Liver (tissue), 9 donors: Measurements from ENCODE around the gene ADISSP. TPM values are rescaled to one million over a fixed set of nuclear protein-coding genes. Genes with fewer than 3 reads are reported as not detected.

Source experiments
- DNase-seq: peaks from one replicate; pipeline ENCODE4 v3.0.0-alpha.2; 2017; ENCODE audit warnings: low spot score
- H3K27ac ChIP-seq, 2 donors: one replicate each; pipeline ENCODE4 v1.7.0; 2013; ENCODE audit warnings: inconsistent platforms in 2 of 2, low read length in 2 of 2, control low read depth in 1 of 2, low read depth in 1 of 2, mild to moderate bottlenecking in 1 of 2
- H3K27me3 ChIP-seq, 4 donors: one replicate each; pipeline versions ENCODE4 v1.6.1 to v1.7.0; 2013; ENCODE audit warnings: low read length in 3 of 4, inconsistent platforms in 1 of 4, mild to moderate bottlenecking in 1 of 4, moderate library complexity in 1 of 4; ENCODE audit not compliant: control insufficient read depth in 4 of 4, insufficient read depth in 4 of 4
- H3K36me3 ChIP-seq, 4 donors: one replicate each; pipeline versions ENCODE4 v1.6.1 to v1.7.0; 2013; ENCODE audit warnings: low read length in 3 of 4, mild to moderate bottlenecking in 3 of 4, low read depth in 1 of 4, moderate library complexity in 1 of 4; ENCODE audit not compliant: control insufficient read depth in 4 of 4, insufficient read depth in 3 of 4
- H3K4me1 ChIP-seq, 4 donors: one replicate each; pipeline versions ENCODE4 v1.6.1 to v1.7.0; 2013; ENCODE audit warnings: low read length in 3 of 4, mild to moderate bottlenecking in 3 of 4, moderate library complexity in 1 of 4; ENCODE audit not compliant: control insufficient read depth in 4 of 4, insufficient read depth in 4 of 4
- H3K4me3 ChIP-seq, 3 donors: one replicate each; pipeline versions ENCODE4 v1.6.1 to v1.7.0; 2013; ENCODE audit warnings: low read length in 3 of 3, control low read depth in 1 of 3, low read depth in 1 of 3, mild to moderate bottlenecking in 1 of 3
- H3K9ac ChIP-seq, 2 donors: one replicate each; pipeline ENCODE4 v1.7.0; 2013; ENCODE audit warnings: low read length in 2 of 2, mild to moderate bottlenecking in 2 of 2, moderate library complexity in 2 of 2, control low read depth in 1 of 2, low read depth in 1 of 2
- H3K9me3 ChIP-seq, 4 donors: one replicate each; pipeline versions ENCODE4 v1.6.1 to v1.7.0; 2013; ENCODE audit warnings: low read length in 3 of 4; ENCODE audit not compliant: control insufficient read depth in 4 of 4
- EGR1 ChIP-seq, 2 donors: IDR thresholded peaks; 2 replicates each; pipeline ENCODE4 v1.6.1; 2016 to 2018; ENCODE audit warnings: antibody characterized with exemption in 2 of 2, low read depth in 2 of 2
- FOXA1 ChIP-seq: IDR thresholded peaks from 2 replicates; pipeline ENCODE4 v1.6.1; 2016; ENCODE audit warnings: antibody characterized with exemption
- FOXA2 ChIP-seq: IDR thresholded peaks from 2 replicates; pipeline ENCODE4 v1.6.1; 2016; ENCODE audit warnings: antibody characterized with exemption
- HNF4A ChIP-seq, 2 donors: conservative IDR thresholded peaks; 2 replicates each; pipeline ENCODE4 v1.6.1; 2016; ENCODE audit warnings: antibody characterized with exemption in 2 of 2, mild to moderate bottlenecking in 2 of 2
- HNF4G ChIP-seq: IDR thresholded peaks from 2 replicates; pipeline ENCODE4 v1.6.1; 2016; ENCODE audit warnings: antibody characterized with exemption
- NR2F2 ChIP-seq: IDR thresholded peaks from 2 replicates; pipeline ENCODE4 v1.6.1; 2016; ENCODE audit warnings: antibody characterized with exemption
- RAD21 ChIP-seq, 2 donors: IDR thresholded peaks; 2 replicates each; pipeline ENCODE4 v1.6.1; 2016; ENCODE audit warnings: antibody characterized with exemption in 2 of 2, mild to moderate bottlenecking in 2 of 2
- RXRA ChIP-seq, 2 donors: IDR thresholded peaks; 2 replicates each; pipeline ENCODE4 v1.6.1; 2017 to 2018; ENCODE audit warnings: antibody characterized with exemption in 2 of 2, mild to moderate bottlenecking in 1 of 2
- TAF1 ChIP-seq: conservative IDR thresholded peaks from 2 replicates; pipeline ENCODE4 v1.6.1; 2016; ENCODE audit warnings: antibody characterized with exemption, mild to moderate bottlenecking
- YY1 ChIP-seq: IDR thresholded peaks from 2 replicates; pipeline ENCODE4 v1.6.1; 2016; ENCODE audit warnings: antibody characterized with exemption, mild to moderate bottlenecking
- WGBS: extraction: QIAGEN DNeasy Blood & Tissue Kit; methylation state at CpG from one replicate; pipeline ENCODE4 v1.1.7; 2013; 5-methylcytosine and 5-hydroxymethylcytosine counted together
- polyA plus RNA-seq, 2 donors: library from polyadenylated mRNA; stranded (reverse) in 1 of 2; unstranded in 1 of 2; fragments of 200-250 nt in 1 of 2; fragments of >200 nt in 1 of 2; fragmentation: Nextera tagmentation in 1 of 2; extraction: Ambion mirVana in 1 of 2; gene quantifications; one replicate each; pipeline versions ENCODE4 v1.2.1 to v1.2.3, GENCODE V29; 2013 to 2015
- total RNA-seq, 2 donors: library from RNA; depleted of rRNA; stranded (reverse); fragments of >200 nt; gene quantifications; one replicate each; pipeline ENCODE4 v1.2.3, GENCODE V29; 2014
- TF ChIP-seq, protein P1 (sequence below): IDR thresholded peaks from 2 replicates; pipeline ENCODE4 v1.6.1; 2016; ENCODE audit warnings: antibody characterized with exemption, mild to moderate bottlenecking
- TF ChIP-seq, protein P2 (sequence below): IDR thresholded peaks from 2 replicates; pipeline ENCODE4 v1.6.1; 2016; ENCODE audit warnings: antibody characterized with exemption
- TF ChIP-seq, protein P3 (sequence below): IDR thresholded peaks from 2 replicates; pipeline ENCODE4 v1.6.1; 2016; ENCODE audit warnings: antibody characterized with exemption
- TF ChIP-seq, protein P4 (sequence below): fragments of 150-350 bp; IDR thresholded peaks from 2 replicates; pipeline ENCODE4 v1.5.1; 2017; ENCODE audit warnings: improper control_type of control experiment, low read depth, low read length; ENCODE audit not compliant: missing input control
- donor health status: healthy.
- donor health status: healthy.
- donor health status: healthy.
- donor health status: healthy.
- donor health status: healthy.

The ADISSP gene
- total and polyA plus RNA-seq, 4 donors = 3.8 to 27.3 (median 10.4) TPM

DNA sequence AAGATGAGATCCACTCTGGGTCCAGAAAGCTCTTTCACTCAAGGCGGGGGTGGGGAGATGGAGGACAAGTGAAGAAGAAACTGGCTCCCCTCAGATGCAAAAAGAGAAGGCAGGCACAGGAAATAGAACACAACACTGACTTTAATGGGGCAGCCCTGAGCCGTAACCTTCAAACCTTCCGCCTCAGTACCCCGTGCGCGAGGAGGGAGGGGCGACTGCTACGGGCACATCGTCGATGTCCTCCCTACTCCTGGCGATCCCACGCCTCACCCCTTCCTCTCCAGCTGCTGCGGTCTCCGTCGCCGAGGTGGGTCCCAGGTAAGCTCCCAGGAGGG is 9.8 kb upstream of the ADISSP start:
- peaks cover 11 to 27% (median 20%) of the 10 kb centered on the region in 4 donors for H3K4me1 ChIP-seq
- peak overlapping the region in 1 of 3 donors; percentile 49 for H3K4me3 ChIP-seq
- no peaks in the 10 kb centered on the region for H3K27me3 ChIP-seq
- TF ChIP-seq RAD21 (IDR thresholded peaks at IDR 0.05) = no peak
- TF ChIP-seq, protein P1, sequence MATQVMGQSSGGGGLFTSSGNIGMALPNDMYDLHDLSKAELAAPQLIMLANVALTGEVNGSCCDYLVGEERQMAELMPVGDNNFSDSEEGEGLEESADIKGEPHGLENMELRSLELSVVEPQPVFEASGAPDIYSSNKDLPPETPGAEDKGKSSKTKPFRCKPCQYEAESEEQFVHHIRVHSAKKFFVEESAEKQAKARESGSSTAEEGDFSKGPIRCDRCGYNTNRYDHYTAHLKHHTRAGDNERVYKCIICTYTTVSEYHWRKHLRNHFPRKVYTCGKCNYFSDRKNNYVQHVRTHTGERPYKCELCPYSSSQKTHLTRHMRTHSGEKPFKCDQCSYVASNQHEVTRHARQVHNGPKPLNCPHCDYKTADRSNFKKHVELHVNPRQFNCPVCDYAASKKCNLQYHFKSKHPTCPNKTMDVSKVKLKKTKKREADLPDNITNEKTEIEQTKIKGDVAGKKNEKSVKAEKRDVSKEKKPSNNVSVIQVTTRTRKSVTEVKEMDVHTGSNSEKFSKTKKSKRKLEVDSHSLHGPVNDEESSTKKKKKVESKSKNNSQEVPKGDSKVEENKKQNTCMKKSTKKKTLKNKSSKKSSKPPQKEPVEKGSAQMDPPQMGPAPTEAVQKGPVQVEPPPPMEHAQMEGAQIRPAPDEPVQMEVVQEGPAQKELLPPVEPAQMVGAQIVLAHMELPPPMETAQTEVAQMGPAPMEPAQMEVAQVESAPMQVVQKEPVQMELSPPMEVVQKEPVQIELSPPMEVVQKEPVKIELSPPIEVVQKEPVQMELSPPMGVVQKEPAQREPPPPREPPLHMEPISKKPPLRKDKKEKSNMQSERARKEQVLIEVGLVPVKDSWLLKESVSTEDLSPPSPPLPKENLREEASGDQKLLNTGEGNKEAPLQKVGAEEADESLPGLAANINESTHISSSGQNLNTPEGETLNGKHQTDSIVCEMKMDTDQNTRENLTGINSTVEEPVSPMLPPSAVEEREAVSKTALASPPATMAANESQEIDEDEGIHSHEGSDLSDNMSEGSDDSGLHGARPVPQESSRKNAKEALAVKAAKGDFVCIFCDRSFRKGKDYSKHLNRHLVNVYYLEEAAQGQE = no peak
- TF ChIP-seq, protein P2, sequence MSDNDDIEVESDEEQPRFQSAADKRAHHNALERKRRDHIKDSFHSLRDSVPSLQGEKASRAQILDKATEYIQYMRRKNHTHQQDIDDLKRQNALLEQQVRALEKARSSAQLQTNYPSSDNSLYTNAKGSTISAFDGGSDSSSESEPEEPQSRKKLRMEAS = no peak
- no peak for TF ChIP-seq HNF4A (conservative IDR thresholded peaks at IDR 0.05)
- TF ChIP-seq NR2F2 = no peak
- no peak for TF ChIP-seq TAF1
- no peak for TF ChIP-seq HNF4G
- H3K9ac ChIP-seq = no peak overlapping the region
- no peaks in the 10 kb centered on the region for H3K9me3 ChIP-seq
- 17% methylated on average over 16 of the region's 16 CpGs for WGBS
- H3K36me3 ChIP-seq = no peaks in the 10 kb centered on the region
- H3K27ac ChIP-seq = no peak overlapping the region
- DNase-seq = no peak

DNA sequence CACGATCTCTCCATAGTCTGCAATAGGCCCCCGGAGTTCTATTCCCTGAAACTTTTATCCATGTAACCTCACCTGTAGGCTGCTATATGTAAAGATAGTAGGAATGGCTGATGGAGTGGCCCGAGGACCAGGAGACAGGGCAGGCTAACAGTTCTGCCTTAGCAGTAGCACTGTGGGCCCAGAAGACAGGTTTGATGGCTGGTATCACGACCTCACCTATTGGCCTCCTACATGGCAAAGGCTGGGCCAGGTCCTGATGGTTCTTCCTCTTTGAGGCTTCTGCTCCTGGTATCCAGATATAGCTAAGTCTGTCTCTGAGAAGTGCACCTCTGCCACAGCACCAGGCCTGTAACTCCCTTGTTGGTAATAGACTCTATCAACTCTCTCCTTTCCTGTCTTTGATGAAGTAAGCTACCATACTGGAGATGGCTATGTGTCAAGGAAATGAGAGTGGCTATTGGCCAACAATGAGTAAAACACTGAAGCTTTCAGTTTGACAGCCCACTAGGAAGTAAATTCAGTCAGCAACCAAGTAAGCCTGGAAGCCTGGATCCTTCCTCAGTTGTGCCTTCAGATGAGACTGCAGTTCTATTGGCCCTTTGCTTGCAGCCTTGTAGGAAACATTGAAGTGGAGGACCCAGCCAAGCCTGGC is 8.0 kb upstream of the ADISSP start:
- no peak overlapping the region for H3K4me3 ChIP-seq
- no peak overlapping the region for H3K27ac ChIP-seq
- peaks cover 6 to 14% (median 9%) of the 10 kb centered on the region in 4 donors for H3K4me1 ChIP-seq
- H3K27me3 ChIP-seq = no peaks in the 10 kb centered on the region
- H3K9me3 ChIP-seq = no peaks in the 10 kb centered on the region
- 88% methylated on average over 4 of the region's 4 CpGs for WGBS
- H3K36me3 ChIP-seq = no peaks in the 10 kb centered on the region
- no peak overlapping the region for H3K9ac ChIP-seq
- TF ChIP-seq FOXA2 (no peak), RXRA (IDR thresholded peaks at IDR 0.05) (no peak), NR2F2 (no peak), FOXA1 (no peak), HNF4G (no peak), YY1 (no peak), RAD21 (IDR thresholded peaks at IDR 0.05) (no peak)
- TF ChIP-seq, protein P3, sequence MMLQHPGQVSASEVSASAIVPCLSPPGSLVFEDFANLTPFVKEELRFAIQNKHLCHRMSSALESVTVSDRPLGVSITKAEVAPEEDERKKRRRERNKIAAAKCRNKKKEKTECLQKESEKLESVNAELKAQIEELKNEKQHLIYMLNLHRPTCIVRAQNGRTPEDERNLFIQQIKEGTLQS = no peak
- DNase-seq = no peak

DNA sequence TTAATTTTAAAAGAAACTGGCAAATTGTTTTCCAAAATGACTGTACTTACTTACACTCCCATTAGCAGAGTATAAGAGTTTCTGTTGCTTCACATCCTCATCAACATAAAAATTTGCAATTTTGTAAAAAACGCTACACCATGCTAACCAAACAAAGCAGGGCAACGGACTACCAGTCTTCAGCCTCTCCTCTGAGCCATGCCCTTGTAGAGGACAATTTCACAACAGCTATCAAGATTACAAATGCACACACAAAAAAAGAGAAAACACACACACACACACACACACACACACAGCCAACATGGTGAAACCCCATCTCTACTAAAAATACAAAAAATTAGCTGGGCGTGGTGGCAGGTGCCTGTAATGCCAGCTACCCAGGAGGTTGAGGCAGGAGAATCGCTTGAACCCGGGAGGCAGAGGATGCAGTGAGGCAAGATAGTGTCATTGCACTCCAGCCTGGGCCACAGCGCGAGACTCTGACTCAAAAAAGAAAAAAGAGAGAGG is 4.1 kb upstream of the ADISSP start:
- Histone ChIP-seq H3K4me1 (peaks cover 3 to 18% (median 12%) of the 10 kb centered on the region in 4 donors), H3K4me3 (no peak overlapping the region), H3K36me3 (no peaks in the 10 kb centered on the region), H3K9ac (no peak overlapping the region), H3K27me3 (no peaks in the 10 kb centered on the region), H3K27ac (no peak overlapping the region), H3K9me3 (no peaks in the 10 kb centered on the region)
- DNase-seq = no peak
- TF ChIP-seq, protein P1 = no peak
- TF ChIP-seq EGR1 (IDR thresholded peaks at IDR 0.05; ENCODE audit: low read depth in 2 of 2) (no peak), FOXA1 (no peak), RXRA (IDR thresholded peaks at IDR 0.05) (peak; percentile 39 to 51), RAD21 (IDR thresholded peaks at IDR 0.05) (no peak)
- TF ChIP-seq, protein P4, sequence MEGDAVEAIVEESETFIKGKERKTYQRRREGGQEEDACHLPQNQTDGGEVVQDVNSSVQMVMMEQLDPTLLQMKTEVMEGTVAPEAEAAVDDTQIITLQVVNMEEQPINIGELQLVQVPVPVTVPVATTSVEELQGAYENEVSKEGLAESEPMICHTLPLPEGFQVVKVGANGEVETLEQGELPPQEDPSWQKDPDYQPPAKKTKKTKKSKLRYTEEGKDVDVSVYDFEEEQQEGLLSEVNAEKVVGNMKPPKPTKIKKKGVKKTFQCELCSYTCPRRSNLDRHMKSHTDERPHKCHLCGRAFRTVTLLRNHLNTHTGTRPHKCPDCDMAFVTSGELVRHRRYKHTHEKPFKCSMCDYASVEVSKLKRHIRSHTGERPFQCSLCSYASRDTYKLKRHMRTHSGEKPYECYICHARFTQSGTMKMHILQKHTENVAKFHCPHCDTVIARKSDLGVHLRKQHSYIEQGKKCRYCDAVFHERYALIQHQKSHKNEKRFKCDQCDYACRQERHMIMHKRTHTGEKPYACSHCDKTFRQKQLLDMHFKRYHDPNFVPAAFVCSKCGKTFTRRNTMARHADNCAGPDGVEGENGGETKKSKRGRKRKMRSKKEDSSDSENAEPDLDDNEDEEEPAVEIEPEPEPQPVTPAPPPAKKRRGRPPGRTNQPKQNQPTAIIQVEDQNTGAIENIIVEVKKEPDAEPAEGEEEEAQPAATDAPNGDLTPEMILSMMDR = no peak
- WGBS = 73% methylated on average over 7 of the region's 7 CpGs
